Natural killer cell (primary cell): ENCODE results near the gene FHIT. TPM values are rescaled to one million over a fixed set of nuclear protein-coding genes. Genes with fewer than 3 reads are reported as not detected.

ENCODE experiments used
- ATAC-seq, 3 donors: fragments of 150-1000 bp in 2 of 3; fragments of 200-7000 bp in 1 of 3; cut with Tn5 transposase; 1 replicate in 1 of 3; 2 replicates in 2 of 3; pipeline ENCODE4 v1.10.0; 2021; ENCODE audit warnings: mild to moderate bottlenecking in 2 of 3, moderate library complexity in 2 of 3
- DNase-seq, 2 donors: peaks; one replicate each; pipeline versions ENCODE4 v3.0.0 to v3.0.0-alpha.2; 2013 to 2021; ENCODE audit warnings: mixed read lengths in 1 of 2
- H3K27ac ChIP-seq: one replicate; pipeline ENCODE4 v1.5.1; 2013; ENCODE audit warnings: mild to moderate bottlenecking, low read length
- H3K27me3 ChIP-seq: one replicate; pipeline ENCODE4 v1.6.1; 2013; ENCODE audit warnings: low read length; ENCODE audit not compliant: control insufficient read depth, insufficient read depth
- H3K36me3 ChIP-seq: one replicate; pipeline ENCODE4 v1.6.1; 2013; ENCODE audit warnings: low read length; ENCODE audit not compliant: control insufficient read depth, insufficient read depth
- H3K4me1 ChIP-seq: one replicate; pipeline ENCODE4 v1.6.1; 2013; ENCODE audit warnings: low read length; ENCODE audit not compliant: control insufficient read depth, insufficient read depth
- H3K4me3 ChIP-seq: one replicate; pipeline ENCODE4 v1.5.1; 2013; ENCODE audit warnings: low read length
- H3K9me3 ChIP-seq: one replicate; pipeline ENCODE4 v1.6.1; 2013; ENCODE audit warnings: low read length; ENCODE audit not compliant: control insufficient read depth, insufficient read depth
- H3K27ac Mint-ChIP-seq, 2 donors: one replicate each; pipeline ENCODE4 v1.8.0; 2022; ENCODE audit warnings: mild to moderate bottlenecking in 2 of 2, mixed read lengths in 2 of 2, moderate library complexity in 1 of 2
- H3K27me3 Mint-ChIP-seq, 2 donors: one replicate each; pipeline ENCODE4 v1.8.0; 2022; ENCODE audit warnings: low read depth in 2 of 2, mixed read lengths in 2 of 2
- H3K36me3 Mint-ChIP-seq: one replicate; pipeline ENCODE4 v1.8.0; 2022; ENCODE audit warnings: mixed read lengths
- H3K4me1 Mint-ChIP-seq, 2 donors: one replicate each; pipeline ENCODE4 v1.8.0; 2022; ENCODE audit warnings: mixed read lengths in 2 of 2
- H3K4me3 Mint-ChIP-seq: one replicate; pipeline ENCODE4 v1.8.0; 2022; ENCODE audit warnings: mild to moderate bottlenecking, moderate library complexity, mixed read lengths
- H3K9me3 Mint-ChIP-seq, 2 donors: one replicate each; pipeline ENCODE4 v1.8.0; 2022; ENCODE audit warnings: mixed read lengths in 2 of 2
- WGBS: methylation state at CpG from one replicate; pipeline ENCODE4 v1.1.7; 2013; ENCODE audit warnings: missing lambda C conversion rate; ENCODE audit not compliant: insufficient coverage; 5-methylcytosine and 5-hydroxymethylcytosine counted together
- intact Hi-C: fragments of 100-400 bp; cut with micrococcal nuclease; formaldehyde crosslinking; loops from one replicate; pipeline ENCODE4 v1.14.2; 2022
- total RNA-seq, 4 donors: library from RNA; stranded (reverse); fragments of 120-200 nt in 1 of 4; gene quantifications; one replicate each; pipeline versions ENCODE4 v1.2.3 to v1.2.4, GENCODE V29; 2013 to 2022
- TF ChIP-seq, protein P1 (sequence below): fragments of 200-600 bp; IDR thresholded peaks from one replicate; pipeline ENCODE4 v1.8.0; 2022; ENCODE audit warnings: antibody characterized with exemption

The FHIT gene
- total RNA-seq, 3 donors from 2014 or later (not counting 1 experiment from before 2014, with no cell fraction given) = 2.7 to 6.1 (median 3.3) TPM

- TF ChIP-seq, protein P1, sequence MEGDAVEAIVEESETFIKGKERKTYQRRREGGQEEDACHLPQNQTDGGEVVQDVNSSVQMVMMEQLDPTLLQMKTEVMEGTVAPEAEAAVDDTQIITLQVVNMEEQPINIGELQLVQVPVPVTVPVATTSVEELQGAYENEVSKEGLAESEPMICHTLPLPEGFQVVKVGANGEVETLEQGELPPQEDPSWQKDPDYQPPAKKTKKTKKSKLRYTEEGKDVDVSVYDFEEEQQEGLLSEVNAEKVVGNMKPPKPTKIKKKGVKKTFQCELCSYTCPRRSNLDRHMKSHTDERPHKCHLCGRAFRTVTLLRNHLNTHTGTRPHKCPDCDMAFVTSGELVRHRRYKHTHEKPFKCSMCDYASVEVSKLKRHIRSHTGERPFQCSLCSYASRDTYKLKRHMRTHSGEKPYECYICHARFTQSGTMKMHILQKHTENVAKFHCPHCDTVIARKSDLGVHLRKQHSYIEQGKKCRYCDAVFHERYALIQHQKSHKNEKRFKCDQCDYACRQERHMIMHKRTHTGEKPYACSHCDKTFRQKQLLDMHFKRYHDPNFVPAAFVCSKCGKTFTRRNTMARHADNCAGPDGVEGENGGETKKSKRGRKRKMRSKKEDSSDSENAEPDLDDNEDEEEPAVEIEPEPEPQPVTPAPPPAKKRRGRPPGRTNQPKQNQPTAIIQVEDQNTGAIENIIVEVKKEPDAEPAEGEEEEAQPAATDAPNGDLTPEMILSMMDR = no peak
- Histone ChIP-seq H3K36me3 (no peaks in the 10 kb centered on the region), H3K27me3 (no peaks in the 10 kb centered on the region), H3K4me1 (no peaks in the 10 kb centered on the region), H3K27ac (no peak overlapping the region), H3K4me3 (no peak overlapping the region), H3K9me3 (no peaks in the 10 kb centered on the region)
- H3K36me3 Mint-ChIP-seq = no peaks in the 10 kb centered on the region
- H3K4me1 Mint-ChIP-seq = no peaks in the 10 kb centered on the region
- H3K27ac Mint-ChIP-seq = no peak overlapping the region
- no peak overlapping the region for H3K4me3 Mint-ChIP-seq
- H3K27me3 Mint-ChIP-seq = peaks cover 7 to 14% of the 10 kb centered on the region in 2 donors
- ATAC-seq = no peak
- intact Hi-C loops = no loop called here
- 89% methylated on average over 9 of the region's 9 CpGs for WGBS
- H3K9me3 Mint-ChIP-seq = no peaks in the 10 kb centered on the region
- no peak for DNase-seq
Observed at GRCh38 chr3:60573494-60573893, 677.8 kb downstream of the FHIT start.

DNA sequence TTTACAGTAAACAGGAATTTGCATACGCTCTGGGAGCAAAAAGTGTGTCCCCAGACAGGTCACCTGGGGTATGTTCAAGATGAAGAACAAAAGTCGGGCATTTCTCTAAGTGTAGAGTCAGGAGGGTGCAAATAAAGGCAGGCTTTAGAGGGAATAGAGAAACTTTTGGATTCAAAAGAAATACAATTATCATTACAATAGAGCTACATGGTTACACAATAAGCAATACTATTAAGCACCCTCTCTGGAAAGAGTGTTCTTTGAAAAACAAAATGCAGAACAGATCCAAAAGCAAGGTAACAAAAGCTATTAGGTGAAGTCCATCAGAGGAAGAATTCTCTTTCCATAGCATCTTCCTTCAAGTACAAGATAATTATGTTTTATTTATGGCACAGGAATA, 679.7 kb downstream of the FHIT start:
- intact Hi-C loops = no loop called here
- TF ChIP-seq, protein P1 = no peak
- no peaks in the 10 kb centered on the region for H3K4me1 Mint-ChIP-seq
- no peak overlapping the region for H3K27ac Mint-ChIP-seq
- Histone ChIP-seq H3K4me1 (no peaks in the 10 kb centered on the region), H3K36me3 (no peaks in the 10 kb centered on the region), H3K27me3 (no peaks in the 10 kb centered on the region), H3K9me3 (no peaks in the 10 kb centered on the region), H3K27ac (no peak overlapping the region), H3K4me3 (no peak overlapping the region)
- H3K9me3 Mint-ChIP-seq = no peaks in the 10 kb centered on the region
- H3K27me3 Mint-ChIP-seq = peaks cover 7 to 14% of the 10 kb centered on the region in 2 donors
- ATAC-seq (no peak), DNase-seq (no peak)
- no peak overlapping the region for H3K4me3 Mint-ChIP-seq
- no peaks in the 10 kb centered on the region for H3K36me3 Mint-ChIP-seq
- 94% methylated on average over 2 of the region's 2 CpGs for WGBS

GRCh38 chr3:60557122-60557521, 694.1 kb downstream of the FHIT start:
- no peak overlapping the region for H3K27ac Mint-ChIP-seq
- ATAC-seq (no peak), DNase-seq (no peak)
- Histone ChIP-seq H3K4me1 (no peaks in the 10 kb centered on the region), H3K4me3 (no peak overlapping the region), H3K27me3 (no peaks in the 10 kb centered on the region), H3K36me3 (no peaks in the 10 kb centered on the region), H3K27ac (no peak overlapping the region), H3K9me3 (no peaks in the 10 kb centered on the region)
- TF ChIP-seq, protein P1 = no peak
- no peaks in the 10 kb centered on the region for H3K9me3 Mint-ChIP-seq
- H3K4me1 Mint-ChIP-seq = peaks cover 8 to 11% of the 10 kb centered on the region in 2 donors
- no peaks in the 10 kb centered on the region for H3K36me3 Mint-ChIP-seq
- peaks cover 0 to 3% of the 10 kb centered on the region in 2 donors for H3K27me3 Mint-ChIP-seq
- no peak overlapping the region for H3K4me3 Mint-ChIP-seq
- WGBS = 100% methylated on average over 3 of the region's 3 CpGs
- intact Hi-C loops = no loop called here

GRCh38 chr3:60555686-60556354, 695.4 kb downstream of the FHIT start:
- H3K9me3 Mint-ChIP-seq = no peaks in the 10 kb centered on the region
- H3K4me3 Mint-ChIP-seq = no peak overlapping the region
- no peak overlapping the region for H3K27ac Mint-ChIP-seq
- no peaks in the 10 kb centered on the region for H3K4me1 ChIP-seq
- DNase-seq (no peak), ATAC-seq (no peak)
- peaks cover 11 to 15% of the 10 kb centered on the region in 2 donors for H3K4me1 Mint-ChIP-seq
- WGBS = 63% methylated on average over 4 of the region's 4 CpGs
- H3K27ac ChIP-seq = no peak overlapping the region
- TF ChIP-seq, protein P1 = no peak
- peaks cover 0 to 3% of the 10 kb centered on the region in 2 donors for H3K27me3 Mint-ChIP-seq
- H3K4me3 ChIP-seq = no peak overlapping the region
- no peaks in the 10 kb centered on the region for H3K36me3 Mint-ChIP-seq
- H3K27me3 ChIP-seq = no peaks in the 10 kb centered on the region
- intact Hi-C loops = no loop called here
- H3K36me3 ChIP-seq = no peaks in the 10 kb centered on the region
- no peaks in the 10 kb centered on the region for H3K9me3 ChIP-seq
